Left lung (tissue), 10 donors: Measurements from ENCODE around the gene UBR7. TPM values are rescaled to one million over a fixed set of nuclear protein-coding genes. Genes with fewer than 3 reads are reported as not detected.
A peak's percentile ranks its signal among the peaks of the same experiment; 100 is the strongest.
"Not testable (repeated sequence)": the region's sequence is repeated elsewhere in the genome, so short reads cannot be mapped to it uniquely, and the experiment has no call there.

Experiments used
- ATAC-seq: fragments of 200-7000 bp; cut with Tn5 transposase; one replicate; pipeline ENCODE4 v1.9.1; 2020; ENCODE audit warnings: moderate library complexity
- DNase-seq, 4 donors: peaks; one replicate each; pipeline ENCODE4 v3.0.0-alpha.2; 2013 to 2020
- H3K27ac ChIP-seq, 2 donors: fragments of 200-600 bp; sonication (generic) in 1 of 2; one replicate each; pipeline versions ENCODE4 v1.5.0 to v1.8.0; 2020 to 2021
- H3K27me3 ChIP-seq, 2 donors: fragments of 200-600 bp; sonication (generic) in 1 of 2; one replicate each; pipeline versions ENCODE4 v1.5.0 to v1.8.0; 2020 to 2021
- H3K36me3 ChIP-seq, 2 donors: fragments of 200-600 bp; sonication (generic) in 1 of 2; one replicate each; pipeline versions ENCODE4 v1.5.0 to v1.8.0; 2020 to 2021
- H3K4me1 ChIP-seq, 2 donors: fragments of 200-600 bp; one replicate each; pipeline ENCODE4 v1.8.0; 2021
- H3K4me3 ChIP-seq, 2 donors: fragments of 200-600 bp; sonication (generic) in 1 of 2; one replicate each; pipeline versions ENCODE4 v1.5.0 to v1.8.0; 2020 to 2021; ENCODE audit warnings: mild to moderate bottlenecking in 1 of 2
- H3K9me3 ChIP-seq, 2 donors: fragments of 200-600 bp; sonication (generic) in 1 of 2; one replicate each; pipeline versions ENCODE4 v1.5.0 to v1.8.0; 2020 to 2021
- intact Hi-C, 2 donors: fragments of 100-400 bp; cut with DNase I; formaldehyde crosslinking; loops; one replicate each; pipeline versions ENCODE4 v1.11.2 to v1.14.2; 2022
- polyA plus RNA-seq, 6 donors: library from polyadenylated mRNA; unstranded; fragments of 120-200 nt; gene quantifications; one replicate each; pipeline ENCODE4 v1.2.1, GENCODE V29; 2013; ENCODE audit not compliant: insufficient read length in 6 of 6
- total RNA-seq, 2 donors: library from RNA; stranded (reverse); fragmentation: NEBNext Ultra II Directional; extraction: Animal tissue kit (Norgen Biotek cat#: 25700); gene quantifications; one replicate each; pipeline ENCODE4 v1.2.1, GENCODE V29; 2021
- TF ChIP-seq, protein P1 (sequence below), 2 donors: fragments of 200-600 bp; sonication (generic) in 1 of 2; IDR thresholded peaks; one replicate each; pipeline versions ENCODE4 v1.5.0 to v1.8.0; 2021; ENCODE audit warnings: antibody characterized with exemption in 2 of 2
- donor health status: DM: no; HTN: yes; CAD: no.
- donor health status: DM: no; HTN: no; CAD: no.

Gene UBR7
- total and polyA plus RNA-seq, 8 donors: 19.4 to 37.3 (median 30.4) TPM

GRCh38 chr14:93161411-93161940 lies 45.6 kb upstream of the UBR7 start:
- no peak overlapping the region for H3K27ac ChIP-seq
- no peaks in the 10 kb centered on the region for H3K9me3 ChIP-seq
- intact Hi-C loops: no loop called here
- no peak overlapping the region for H3K4me3 ChIP-seq
- TF ChIP-seq, protein P1, sequence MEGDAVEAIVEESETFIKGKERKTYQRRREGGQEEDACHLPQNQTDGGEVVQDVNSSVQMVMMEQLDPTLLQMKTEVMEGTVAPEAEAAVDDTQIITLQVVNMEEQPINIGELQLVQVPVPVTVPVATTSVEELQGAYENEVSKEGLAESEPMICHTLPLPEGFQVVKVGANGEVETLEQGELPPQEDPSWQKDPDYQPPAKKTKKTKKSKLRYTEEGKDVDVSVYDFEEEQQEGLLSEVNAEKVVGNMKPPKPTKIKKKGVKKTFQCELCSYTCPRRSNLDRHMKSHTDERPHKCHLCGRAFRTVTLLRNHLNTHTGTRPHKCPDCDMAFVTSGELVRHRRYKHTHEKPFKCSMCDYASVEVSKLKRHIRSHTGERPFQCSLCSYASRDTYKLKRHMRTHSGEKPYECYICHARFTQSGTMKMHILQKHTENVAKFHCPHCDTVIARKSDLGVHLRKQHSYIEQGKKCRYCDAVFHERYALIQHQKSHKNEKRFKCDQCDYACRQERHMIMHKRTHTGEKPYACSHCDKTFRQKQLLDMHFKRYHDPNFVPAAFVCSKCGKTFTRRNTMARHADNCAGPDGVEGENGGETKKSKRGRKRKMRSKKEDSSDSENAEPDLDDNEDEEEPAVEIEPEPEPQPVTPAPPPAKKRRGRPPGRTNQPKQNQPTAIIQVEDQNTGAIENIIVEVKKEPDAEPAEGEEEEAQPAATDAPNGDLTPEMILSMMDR (IDR thresholded peaks at IDR 0.05): no peak
- DNase-seq: no peak
- H3K4me1 ChIP-seq: no peaks in the 10 kb centered on the region
- H3K36me3 ChIP-seq: no peaks in the 10 kb centered on the region
- H3K27me3 ChIP-seq: no peaks in the 10 kb centered on the region
- no peak for ATAC-seq

DNA sequence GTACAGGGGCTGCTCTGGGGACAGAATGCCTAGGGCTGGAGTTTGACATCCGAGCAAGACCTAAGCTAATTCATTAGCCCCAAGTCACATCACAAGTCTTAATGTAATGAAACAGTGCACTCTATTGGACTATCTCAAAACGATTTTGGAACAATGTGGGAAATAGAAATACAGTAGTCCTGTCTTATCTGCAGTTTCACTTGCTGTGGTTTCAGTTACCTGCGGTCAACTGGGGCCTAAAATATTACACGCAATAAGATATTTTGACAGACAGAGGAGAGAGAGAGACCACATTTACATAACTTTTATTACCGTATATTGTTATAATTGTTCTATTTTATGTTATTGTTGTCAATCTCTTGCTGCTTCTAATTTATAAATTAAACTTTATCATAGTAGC lies 43.5 kb upstream of the UBR7 start:
- no peak overlapping the region for H3K27ac ChIP-seq
- DNase-seq: no peak
- intact Hi-C loops: no loop called here
- TF ChIP-seq, protein P1 (IDR thresholded peaks at IDR 0.05): no peak
- no peak overlapping the region for H3K4me3 ChIP-seq
- H3K4me1 ChIP-seq: no peaks in the 10 kb centered on the region
- no peak for ATAC-seq
- no peaks in the 10 kb centered on the region for H3K27me3 ChIP-seq
- H3K9me3 ChIP-seq: no peaks in the 10 kb centered on the region
- H3K36me3 ChIP-seq: no peaks in the 10 kb centered on the region

GRCh38 chr14:93165271-93166265 lies 41.5 kb upstream of the UBR7 start:
- H3K4me1 ChIP-seq, H3K9me3 ChIP-seq, H3K27ac ChIP-seq, H3K36me3 ChIP-seq, H3K4me3 ChIP-seq, H3K27me3 ChIP-seq, ATAC-seq, intact Hi-C loops: not testable (repeated sequence)
- peak in 1 of 4 donors; percentile 13 for DNase-seq

- peak in 1 of 4 donors; percentile 0 for DNase-seq
- H3K36me3 ChIP-seq, ATAC-seq, H3K4me3 ChIP-seq, intact Hi-C loops, H3K4me1 ChIP-seq, H3K27ac ChIP-seq, H3K9me3 ChIP-seq: not testable (repeated sequence)
- peaks cover 0 to 17% of the 10 kb centered on the region in 2 donors for H3K27me3 ChIP-seq
These were observed 38.4 kb upstream of the UBR7 start for GRCh38 chr14:93168610-93169009.

- H3K36me3 ChIP-seq, H3K27ac ChIP-seq, ATAC-seq, H3K9me3 ChIP-seq, H3K4me3 ChIP-seq, H3K4me1 ChIP-seq, intact Hi-C loops: not testable (repeated sequence)
- peak in 1 of 4 donors; percentile 8 for DNase-seq
- peaks cover 0 to 17% of the 10 kb centered on the region in 2 donors for H3K27me3 ChIP-seq
These were observed 37.4 kb upstream of the UBR7 start for GRCh38 chr14:93169619-93170018.

- H3K4me1 ChIP-seq, H3K36me3 ChIP-seq, ATAC-seq, intact Hi-C loops, H3K4me3 ChIP-seq, H3K27ac ChIP-seq, H3K9me3 ChIP-seq: not testable (repeated sequence)
- peak in 2 of 4 donors; percentile 1 to 68 for DNase-seq
- peaks cover 0 to 17% of the 10 kb centered on the region in 2 donors for H3K27me3 ChIP-seq
These were observed 36.9 kb upstream of the UBR7 start for GRCh38 chr14:93170141-93170540.

GRCh38 chr14:93171376-93171775 lies 35.7 kb upstream of the UBR7 start:
- Histone ChIP-seq H3K27me3 (peaks cover 0 to 17% of the 10 kb centered on the region in 2 donors), H3K4me1 (no peaks in the 10 kb centered on the region), H3K36me3 (no peaks in the 10 kb centered on the region), H3K27ac (no peak overlapping the region), H3K9me3 (no peaks in the 10 kb centered on the region), H3K4me3 (no peak overlapping the region)
- intact Hi-C loops: no loop called here
- TF ChIP-seq, protein P1 (IDR thresholded peaks at IDR 0.05): no peak
- peak in 1 of 4 donors; percentile 1 for DNase-seq
- ATAC-seq: no peak
